Measurements from ENCODE around the gene DICER1. TPM values are rescaled to one million over a fixed set of nuclear protein-coding genes. Genes with fewer than 3 reads are reported as not detected.

The DICER1 gene
- total RNA-seq, 1 donor from 2014 or later: 100 TPM

GRCh38 chr14:95199298-95199983, 42.1 kb upstream of the DICER1 start:
- no peak overlapping the region for H3K27ac Mint-ChIP-seq
- H3K4me1 Mint-ChIP-seq (ENCODE audit: unreplicated experiment): peaks cover 15% of the 10 kb centered on the region
- TF ChIP-seq CTCF (conservative IDR thresholded peaks at IDR 0.05): no peak
- H3K27me3 Mint-ChIP-seq: no peaks in the 10 kb centered on the region
- no peaks in the 10 kb centered on the region for H3K9me3 Mint-ChIP-seq
- H3K4me3 Mint-ChIP-seq: no peak overlapping the region
- no peak for DNase-seq (ENCODE audit: extremely low spot score, unreplicated experiment)
- H3K36me3 Mint-ChIP-seq: peaks cover 13% of the 10 kb centered on the region

- H3K4me1 Mint-ChIP-seq (ENCODE audit: unreplicated experiment): peaks cover 15% of the 10 kb centered on the region
- H3K27ac Mint-ChIP-seq: no peak overlapping the region
- DNase-seq (ENCODE audit: extremely low spot score, unreplicated experiment): no peak
- peaks cover 7% of the 10 kb centered on the region for H3K36me3 Mint-ChIP-seq
- no peaks in the 10 kb centered on the region for H3K9me3 Mint-ChIP-seq
- H3K4me3 Mint-ChIP-seq: no peak overlapping the region
- H3K27me3 Mint-ChIP-seq: no peaks in the 10 kb centered on the region
- TF ChIP-seq CTCF (conservative IDR thresholded peaks at IDR 0.05): no peak
Observed at GRCh38 chr14:95198320-95198719, 41.0 kb upstream of the DICER1 start.

- peaks cover 7% of the 10 kb centered on the region for H3K36me3 Mint-ChIP-seq
- H3K4me1 Mint-ChIP-seq (ENCODE audit: unreplicated experiment): peaks cover 15% of the 10 kb centered on the region
- H3K4me3 Mint-ChIP-seq: peak overlapping the region; percentile 69
- H3K27ac Mint-ChIP-seq: peak overlapping the region; percentile 93
- no peak for DNase-seq (ENCODE audit: extremely low spot score, unreplicated experiment)
- no peak for TF ChIP-seq CTCF (conservative IDR thresholded peaks at IDR 0.05)
- H3K27me3 Mint-ChIP-seq: no peaks in the 10 kb centered on the region
- no peaks in the 10 kb centered on the region for H3K9me3 Mint-ChIP-seq
Observed at GRCh38 chr14:95197551-95197950, 40.2 kb upstream of the DICER1 start.

GRCh38 chr14:95196826-95197545, 39.7 kb upstream of the DICER1 start:
- Mint-ChIP-seq H3K36me3 (peaks cover 5% of the 10 kb centered on the region), H3K4me3 (peak overlapping the region; percentile 69), H3K4me1 (ENCODE audit: unreplicated experiment) (peaks cover 15% of the 10 kb centered on the region), H3K27ac (peak overlapping the region; percentile 93), H3K27me3 (no peaks in the 10 kb centered on the region), H3K9me3 (no peaks in the 10 kb centered on the region)
- no peak for DNase-seq (ENCODE audit: extremely low spot score, unreplicated experiment)
- no peak for TF ChIP-seq CTCF (conservative IDR thresholded peaks at IDR 0.05)

GRCh38 chr14:95196268-95196667, 38.9 kb upstream of the DICER1 start:
- peaks cover 3% of the 10 kb centered on the region for H3K36me3 Mint-ChIP-seq
- peak; percentile 43 for TF ChIP-seq CTCF (conservative IDR thresholded peaks at IDR 0.05)
- DNase-seq (ENCODE audit: extremely low spot score, unreplicated experiment): no peak

More at GRCh38 chr14:95196268-95196667, 38.9 kb upstream of the DICER1 start:
- no peaks in the 10 kb centered on the region for H3K27me3 Mint-ChIP-seq
- H3K9me3 Mint-ChIP-seq: no peaks in the 10 kb centered on the region
- H3K4me1 Mint-ChIP-seq (ENCODE audit: unreplicated experiment): peaks cover 15% of the 10 kb centered on the region
- peak overlapping the region; percentile 93 for H3K27ac Mint-ChIP-seq
- no peak overlapping the region for H3K4me3 Mint-ChIP-seq
